ENCODE measurements around the gene VPS50.

- TF ChIP-seq POLR2AphosphoS5 (IDR thresholded peaks at IDR 0.05; ENCODE audit: low read depth, low read length): no peak
- no peak for TF ChIP-seq SIN3A (IDR thresholded peaks at IDR 0.05; ENCODE audit: borderline replicate concordance, insufficient read depth, low read length)
Measured at GRCh38 chr7:93378131-93378760, 146.1 kb downstream of the VPS50 start.
